K562 (cell line): ENCODE measurements around the gene NRXN3. TPM values are rescaled to one million over a fixed set of nuclear protein-coding genes. Genes with fewer than 3 reads are reported as not detected.

ENCODE experiments used
- ATAC-seq: fragments of 200-7000 bp; cut with Tn5 transposase; 3 replicates; pipeline ENCODE4 v1.9.1; 2020; ENCODE audit warnings: moderate library complexity
- BruUV-seq: library from RNA; stranded (reverse); fragments of 400-500 nt; replicated peaks from 2 replicates; lab custom pipeline; 2021; lab: Mats Ljungman, UMichigan
- CTCF ChIA-PET: fragments of 300-600 bp; formaldehyde crosslinking; extraction: SDS; loops from one replicate; lab custom pipeline; 2021; ENCODE audit warnings: low intra/inter-chr PET ratio; lab: Yijun Ruan, JAX
- POLR2A ChIA-PET: fragments of 300-600, 350-650 bp; sonication (Branson Sonifier 250); formaldehyde crosslinking; extraction: SDS; loops from one replicate; lab custom pipeline; 2021; ENCODE audit warnings: antibody characterized with exemption, inconsistent platforms; lab: Yijun Ruan, JAX
- DNase-seq, 4 experiments: peaks; one replicate each; pipeline versions ENCODE4 v3.0.0 to v3.0.0-alpha.2; 2011 to 2018; ENCODE audit warnings: low spot score in 3 of 4, mixed read lengths in 3 of 4; ENCODE audit errors: extremely low read depth in 1 of 4
- FAIRE-seq: peaks from 2 replicates; lab custom pipeline; 2011; peaks lifted over from hg19 to GRCh38; lab: Jason Lieb, UNC
- H2AFZ ChIP-seq: 2 replicates; pipeline ENCODE4 v1.6.0; 2011; ENCODE audit warnings: low read depth, low read length, control low read depth, inconsistent platforms
- H3K27ac ChIP-seq: fragments of 200-600 bp; 3 replicates; pipeline ENCODE4 v1.8.0; 2011; ENCODE audit warnings: low read depth, mild to moderate bottlenecking, control low read depth, inconsistent platforms, low read length, moderate library complexity, mixed read lengths; ENCODE audit errors: extremely low read depth
- H3K27me3 ChIP-seq, 2 experiments: fragments of 300-600 bp in 1 of 2; 2 replicates in 1 of 2; 3 replicates in 1 of 2; pipeline versions ENCODE4 v1.6.0 to v1.8.0; 2011; ENCODE audit warnings: inconsistent platforms in 2 of 2, low read length in 2 of 2, mild to moderate bottlenecking in 1 of 2, mixed read lengths in 1 of 2, moderate library complexity in 1 of 2; ENCODE audit not compliant: control insufficient read depth in 2 of 2, insufficient read depth in 2 of 2
- H3K36me3 ChIP-seq: fragments of 300-600 bp; 3 replicates; pipeline ENCODE4 v1.8.0; 2011; ENCODE audit warnings: mild to moderate bottlenecking, low read length, inconsistent platforms; ENCODE audit not compliant: control insufficient read depth, insufficient read depth
- H3K4me1 ChIP-seq, 2 experiments: fragments of 200-600 bp in 1 of 2; replicated peaks in 1 of 2; 2 replicates in 1 of 2; 3 replicates in 1 of 2; pipeline versions ENCODE4 v1.5.1 to v1.8.0; 2011; ENCODE audit warnings: inconsistent platforms in 2 of 2, low read length in 2 of 2, mild to moderate bottlenecking in 1 of 2, mixed read lengths in 1 of 2, moderate library complexity in 1 of 2; ENCODE audit not compliant: control insufficient read depth in 2 of 2, insufficient read depth in 2 of 2
- H3K4me2 ChIP-seq: 2 replicates; pipeline ENCODE4 v1.6.1; 2011; ENCODE audit warnings: low read length, control low read depth, inconsistent platforms, mixed read lengths; ENCODE audit not compliant: insufficient read depth
- H3K4me3 ChIP-seq: fragments of 200-600 bp; sonication (generic), shearing (Covaris generic); 2 replicates; pipeline ENCODE4 v1.5.1; 2016; ENCODE audit warnings: control low read depth, inconsistent platforms
- H3K79me2 ChIP-seq: fragments of 200-600 bp; 3 replicates; pipeline ENCODE4 v1.8.0; 2011; ENCODE audit warnings: low read length, inconsistent platforms; ENCODE audit not compliant: control insufficient read depth, insufficient read depth
- H3K9ac ChIP-seq, 2 experiments: 2 replicates each; pipeline versions ENCODE4 v1.6.0 to v1.6.1; 2011; ENCODE audit warnings: low read depth in 2 of 2, low read length in 2 of 2, control low read depth in 1 of 2, inconsistent platforms in 1 of 2, mild to moderate bottlenecking in 1 of 2, mixed read lengths in 1 of 2; ENCODE audit not compliant: insufficient read depth in 1 of 2
- H3K9me1 ChIP-seq: one replicate; pipeline ENCODE4 v1.6.0; 2011; ENCODE audit warnings: inconsistent platforms, mild to moderate bottlenecking, low read length, moderate library complexity; ENCODE audit not compliant: control insufficient read depth, insufficient read depth
- H3K9me3 ChIP-seq: replicated peaks from 2 replicates; pipeline ENCODE4 v1.5.1; 2011; ENCODE audit warnings: low read depth, low read length, inconsistent platforms; ENCODE audit not compliant: control insufficient read depth, insufficient read depth
- H4K20me1 ChIP-seq: replicated peaks from 2 replicates; pipeline ENCODE4 v1.6.1; 2011; ENCODE audit warnings: low read length, inconsistent platforms, mixed read lengths; ENCODE audit not compliant: control insufficient read depth, insufficient read depth
- GTF2A2 ChIP-seq: IDR thresholded peaks from 2 replicates; pipeline ENCODE4 v1.6.1; 2016; ENCODE audit warnings: mild to moderate bottlenecking, missing genetic modification characterization, missing compliant biosample characterization
- GTF2B ChIP-seq: IDR thresholded peaks from 2 replicates; pipeline ENCODE4 v1.6.1; 2011; ENCODE audit not compliant: insufficient read length; ENCODE audit errors: extremely low read depth
- HDAC8 ChIP-seq: fragments of 450-650 bp; IDR thresholded peaks from 2 replicates; pipeline ENCODE4 v1.6.1; 2016; ENCODE audit warnings: mild to moderate bottlenecking, missing genetic modification characterization, moderate library complexity, missing compliant biosample characterization
- ILK ChIP-seq: fragments of 450-650 bp; IDR thresholded peaks from 2 replicates; pipeline ENCODE4 v1.6.1; 2016; ENCODE audit warnings: missing genetic modification characterization, low read depth, mild to moderate bottlenecking, missing compliant biosample characterization, moderate library complexity, borderline replicate concordance
- WGBS: fragments of 100-300 bp; shearing (Covaris generic); methylation state at CpG from one replicate; pipeline ENCODE4 v1.1.6; 2016; ENCODE audit warnings: low coverage, mixed read lengths; ENCODE audit not compliant: insufficient coverage; ENCODE audit errors: missing lambda C conversion rate; 5-methylcytosine and 5-hydroxymethylcytosine counted together
- in situ Hi-C: fragments of 300-500 bp; cut with MboI; formaldehyde crosslinking; loops from 4 replicates; pipeline ENCODE4 v1.15.0; 2018; ENCODE audit warnings: inconsistent platforms, mixed read lengths
- intact Hi-C: fragments of 100-400 bp; cut with micrococcal nuclease; formaldehyde crosslinking; loops from 2 replicates; pipeline ENCODE4 v1.14.2; 2022
- polyA plus RNA-seq, 8 experiments: library from polyadenylated mRNA; depleted of rRNA in 4 of 8; stranded (reverse) in 5 of 8; unstranded in 3 of 8; fragments of >200 nt; fragmentation: Nextera tagmentation in 2 of 8; fragmentation: Illumina TruSeq in 1 of 8; extraction: Ambion mirVana in 2 of 8; extraction: Trizol in 1 of 8; gene quantifications; 2 replicates each; pipeline versions ENCODE4 v1.2.1 to v1.2.3, GENCODE V29; 2011 to 2014; ENCODE audit warnings: inconsistent platforms in 1 of 8, missing spikeins in 1 of 8
- total RNA-seq, 7 experiments: library from RNA; depleted of rRNA in 6 of 7; stranded (reverse); fragments of >200 nt in 6 of 7; fragmentation: Illumina TruSeq in 2 of 7; extraction: Trizol in 2 of 7; gene quantifications; 2 replicates each; pipeline versions ENCODE4 v1.2.1 to v1.2.3, GENCODE V29; 2011 to 2021; ENCODE audit warnings: low replicate concordance in 1 of 7
- TF ChIP-seq, protein P1 (sequence below): fragments of 450-650 bp; IDR thresholded peaks from 2 replicates; pipeline ENCODE4 v1.6.1; 2017; ENCODE audit warnings: antibody characterized with exemption, mild to moderate bottlenecking

NRXN3 gene
- total and polyA plus RNA-seq, 9 of the 15 experiments (the other 6 are each of a cell fraction or from before 2014, with no cell fraction given) = 0.09 TPM; not detected in 8

- H3K36me3 ChIP-seq = no peaks in the 10 kb centered on the region
- in situ Hi-C loops = no loop called here
- BruUV-seq = no TSS peak
- H3K4me2 ChIP-seq = no peak overlapping the region
- intact Hi-C loops = no loop called here
- H3K9me1 ChIP-seq = no peaks in the 10 kb centered on the region
- H3K4me1 ChIP-seq = no peaks in the 10 kb centered on the region
- TF ChIP-seq GTF2A2 (no peak), ILK (tag) (no peak), HDAC8 (tag) (no peak), GTF2B (no peak)
- TF ChIP-seq, protein P1, sequence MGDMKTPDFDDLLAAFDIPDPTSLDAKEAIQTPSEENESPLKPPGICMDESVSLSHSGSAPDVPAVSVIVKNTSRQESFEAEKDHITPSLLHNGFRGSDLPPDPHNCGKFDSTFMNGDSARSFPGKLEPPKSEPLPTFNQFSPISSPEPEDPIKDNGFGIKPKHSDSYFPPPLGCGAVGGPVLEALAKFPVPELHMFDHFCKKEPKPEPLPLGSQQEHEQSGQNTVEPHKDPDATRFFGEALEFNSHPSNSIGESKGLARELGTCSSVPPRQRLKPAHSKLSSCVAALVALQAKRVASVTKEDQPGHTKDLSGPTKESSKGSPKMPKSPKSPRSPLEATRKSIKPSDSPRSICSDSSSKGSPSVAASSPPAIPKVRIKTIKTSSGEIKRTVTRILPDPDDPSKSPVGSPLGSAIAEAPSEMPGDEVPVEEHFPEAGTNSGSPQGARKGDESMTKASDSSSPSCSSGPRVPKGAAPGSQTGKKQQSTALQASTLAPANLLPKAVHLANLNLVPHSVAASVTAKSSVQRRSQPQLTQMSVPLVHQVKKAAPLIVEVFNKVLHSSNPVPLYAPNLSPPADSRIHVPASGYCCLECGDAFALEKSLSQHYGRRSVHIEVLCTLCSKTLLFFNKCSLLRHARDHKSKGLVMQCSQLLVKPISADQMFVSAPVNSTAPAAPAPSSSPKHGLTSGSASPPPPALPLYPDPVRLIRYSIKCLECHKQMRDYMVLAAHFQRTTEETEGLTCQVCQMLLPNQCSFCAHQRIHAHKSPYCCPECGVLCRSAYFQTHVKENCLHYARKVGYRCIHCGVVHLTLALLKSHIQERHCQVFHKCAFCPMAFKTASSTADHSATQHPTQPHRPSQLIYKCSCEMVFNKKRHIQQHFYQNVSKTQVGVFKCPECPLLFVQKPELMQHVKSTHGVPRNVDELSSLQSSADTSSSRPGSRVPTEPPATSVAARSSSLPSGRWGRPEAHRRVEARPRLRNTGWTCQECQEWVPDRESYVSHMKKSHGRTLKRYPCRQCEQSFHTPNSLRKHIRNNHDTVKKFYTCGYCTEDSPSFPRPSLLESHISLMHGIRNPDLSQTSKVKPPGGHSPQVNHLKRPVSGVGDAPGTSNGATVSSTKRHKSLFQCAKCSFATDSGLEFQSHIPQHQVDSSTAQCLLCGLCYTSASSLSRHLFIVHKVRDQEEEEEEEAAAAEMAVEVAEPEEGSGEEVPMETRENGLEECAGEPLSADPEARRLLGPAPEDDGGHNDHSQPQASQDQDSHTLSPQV = no peak
- no peaks in the 10 kb centered on the region for H3K27me3 ChIP-seq
- H3K79me2 ChIP-seq = no peaks in the 10 kb centered on the region
- no peak overlapping the region for H3K27ac ChIP-seq
- DNase-seq (no peak), ATAC-seq (no peak), FAIRE-seq (no peak)
- no peak overlapping the region for H2AFZ ChIP-seq
- H3K9me3 ChIP-seq = no peaks in the 10 kb centered on the region
- no peak overlapping the region for H3K9ac ChIP-seq
- WGBS = 0% methylated on average over 8 of the region's 8 CpGs
- H4K20me1 ChIP-seq = no peaks in the 10 kb centered on the region
- POLR2A ChIA-PET = no interaction called here
- no peak overlapping the region for H3K4me3 ChIP-seq
- CTCF ChIA-PET = no interaction called here
Measured at GRCh38 chr14:78403278-78403815, 233.2 kb downstream of the NRXN3 start.
